ENCODE results near the gene EDC3.

Gene EDC3

DNA sequence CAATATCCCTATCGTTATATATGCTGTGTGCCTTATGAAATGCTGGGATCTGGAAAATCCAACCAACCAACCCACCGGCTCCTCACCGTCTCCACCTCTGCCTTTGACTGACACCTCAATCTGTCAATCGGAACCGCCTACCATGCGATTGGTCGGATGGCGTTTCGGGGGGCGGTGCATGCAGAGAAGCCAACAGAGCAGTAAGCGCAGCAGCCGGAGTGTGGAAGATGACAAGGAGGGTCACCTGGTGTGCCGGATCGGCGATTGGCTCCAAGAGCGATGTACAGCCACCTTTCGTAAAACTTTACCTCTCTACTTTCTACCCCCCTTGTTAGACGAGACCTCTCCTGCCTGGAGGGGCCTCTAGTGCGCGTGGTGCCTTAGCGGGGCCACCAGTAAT, 73.9 kb downstream of the EDC3 start:
- no peak for DNase-seq

GRCh38 chr15:74621546-74621920, 74.3 kb downstream of the EDC3 start:
- no peak for DNase-seq

- peak; percentile 69 for DNase-seq
Observed at GRCh38 chr15:74620636-74621545, 74.9 kb downstream of the EDC3 start.

DNA sequence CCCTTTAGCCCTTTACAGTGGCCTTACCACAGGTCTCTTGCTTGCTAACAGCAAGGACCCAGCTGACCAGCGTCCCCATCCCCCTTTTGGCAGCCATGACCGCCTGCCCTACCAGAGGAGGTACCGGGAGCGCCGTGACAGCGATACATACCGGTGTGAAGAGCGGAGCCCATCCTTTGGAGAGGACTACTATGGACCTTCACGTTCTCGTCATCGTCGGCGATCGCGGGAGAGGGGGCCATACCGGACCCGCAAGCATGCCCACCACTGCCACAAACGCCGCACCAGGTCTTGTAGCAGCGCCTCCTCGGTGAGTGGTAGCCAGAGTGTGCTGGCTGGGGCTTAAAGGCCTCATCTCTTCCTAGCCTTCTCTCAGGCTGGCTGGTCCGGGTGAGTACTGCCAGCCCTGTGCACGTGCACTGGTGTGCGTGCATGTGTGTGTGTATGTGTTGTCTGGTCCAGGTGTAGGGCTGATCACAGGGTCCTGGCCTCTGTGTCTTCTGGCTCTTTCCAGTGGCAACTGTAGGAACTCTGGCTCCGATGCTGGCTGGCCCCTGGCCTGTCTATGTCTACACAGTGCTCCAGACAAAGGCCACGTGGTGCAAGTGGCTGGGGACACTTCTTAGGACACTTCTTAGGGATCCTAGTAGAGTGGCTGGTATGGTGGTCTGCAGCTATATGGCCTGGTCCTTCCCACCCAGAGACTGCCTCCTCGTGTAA, 75.7 kb downstream of the EDC3 start:
- DNase-seq: no peak

GRCh38 chr15:74618841-74619596, 76.8 kb downstream of the EDC3 start:
- no peak for DNase-seq

- no peak for DNase-seq
Observed at GRCh38 chr15:74616996-74617395, 78.8 kb downstream of the EDC3 start.

- DNase-seq: peak; percentile 16
Observed at GRCh38 chr15:74616366-74616939, 79.4 kb downstream of the EDC3 start.

DNA sequence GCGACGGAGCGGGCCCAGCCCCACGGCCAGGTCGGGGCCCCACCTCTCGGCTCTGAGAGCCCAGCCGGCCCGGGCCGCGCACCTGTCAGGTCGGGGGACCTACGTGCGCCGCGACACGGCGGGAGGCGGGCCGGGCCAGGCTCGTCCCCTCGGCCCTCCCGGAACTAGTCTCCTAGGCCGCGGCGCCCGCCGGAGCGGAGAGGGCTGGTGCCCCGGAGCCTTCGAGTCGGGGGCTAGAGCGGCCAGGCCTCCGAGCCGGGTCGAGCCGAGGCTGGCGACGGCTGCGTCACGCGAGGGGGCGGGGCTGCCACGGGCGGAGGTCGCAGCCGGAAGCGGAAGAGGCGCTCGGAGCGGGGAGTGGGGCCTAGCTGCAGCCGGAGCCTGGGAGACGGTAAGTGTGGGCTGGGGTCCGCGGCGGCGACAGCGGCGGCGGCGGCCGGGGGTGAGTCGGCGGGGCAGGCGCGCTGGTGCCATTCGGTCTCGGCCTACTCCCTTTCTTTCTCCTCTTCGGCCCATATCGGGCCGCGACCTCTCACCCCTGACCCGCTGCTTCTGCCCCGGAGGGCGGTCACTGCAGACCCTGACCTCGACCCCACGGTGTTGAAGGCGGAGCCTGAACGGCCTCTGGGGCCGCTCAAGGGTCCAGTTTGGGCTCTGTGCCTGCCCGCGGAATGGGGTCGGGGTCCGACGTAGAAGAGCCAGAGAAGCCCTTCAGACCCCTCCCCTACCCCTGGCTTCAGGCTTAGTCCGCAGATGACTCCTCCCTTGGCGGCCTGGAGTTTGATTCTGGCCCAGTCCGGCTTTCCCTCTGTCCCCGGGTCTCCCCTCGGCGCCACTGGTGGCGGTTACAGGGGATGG, 80.1 kb downstream of the EDC3 start, which contains the start of gene CLK3:
Gene CLK3 (plus strand): TSS at position 329 of the 858 bp plus-strand sequence. CDS start 3,361 bp downstream, outside the sequence.
- peak; percentile 73 for DNase-seq

- DNase-seq: peak; percentile 45
Observed at GRCh38 chr15:74614744-74615507, 80.9 kb downstream of the EDC3 start.

GRCh38 chr15:74613953-74614743, 81.7 kb downstream of the EDC3 start:
- no peak for DNase-seq

GRCh38 chr15:74613089-74613952, 82.5 kb downstream of the EDC3 start:
- DNase-seq: no peak

GRCh38 chr15:74612677-74613076, 83.1 kb downstream of the EDC3 start:
- DNase-seq: no peak

DNA sequence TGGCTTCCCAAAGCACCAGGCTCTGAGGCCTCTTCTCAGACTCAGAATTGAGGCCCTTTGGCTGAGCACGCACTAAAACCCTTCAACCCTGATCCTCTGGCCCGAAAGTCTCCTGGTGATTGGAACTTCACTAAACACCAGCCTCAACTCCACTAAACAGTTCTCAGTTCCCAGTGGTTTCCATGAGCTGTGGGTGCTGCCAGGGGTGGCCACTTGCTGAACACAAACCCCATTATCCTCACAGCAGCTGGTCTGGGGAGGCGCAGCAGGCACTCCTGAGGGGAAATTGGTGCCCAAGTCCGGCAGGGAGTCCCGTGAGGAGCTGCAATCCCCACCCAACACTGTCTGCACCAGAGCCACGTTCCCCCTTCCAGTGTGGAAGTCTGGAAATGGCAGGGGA, 84.0 kb downstream of the EDC3 start:
- no peak for DNase-seq

- no peak for DNase-seq
Observed at GRCh38 chr15:74611341-74611740, 84.5 kb downstream of the EDC3 start.

DNA sequence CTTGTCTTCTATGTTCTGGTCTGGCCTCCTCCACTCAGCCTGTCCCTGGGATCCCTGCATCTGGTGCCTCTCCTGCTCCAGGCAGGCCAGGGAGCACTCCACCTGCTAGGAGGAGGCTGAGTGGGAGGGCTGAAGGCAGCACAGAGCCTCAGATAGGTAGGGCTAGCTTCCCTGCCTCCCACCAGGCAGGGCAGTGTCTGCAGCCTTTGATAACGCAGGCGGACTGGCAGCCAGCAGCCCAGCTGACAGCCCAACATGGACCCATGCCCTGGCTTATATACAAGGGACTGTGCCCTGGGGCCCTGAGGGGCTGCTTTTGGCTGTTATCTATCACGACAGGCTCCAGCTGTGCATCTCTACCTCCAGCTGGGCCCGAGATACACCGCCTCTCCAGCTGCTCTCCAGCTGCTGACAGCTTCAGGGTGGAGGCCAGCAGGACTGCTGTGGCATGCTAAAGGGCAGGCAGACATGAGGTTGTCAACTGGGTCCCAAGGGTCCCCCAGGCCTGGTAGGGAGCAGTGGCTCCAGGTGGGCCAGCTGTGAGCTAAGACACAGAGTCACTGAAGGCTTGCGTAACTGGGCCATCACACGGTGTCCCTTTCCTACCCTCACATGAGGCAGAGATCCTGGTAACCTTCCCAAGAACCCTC, 85.4 kb downstream of the EDC3 start:
- no peak for DNase-seq

DNA sequence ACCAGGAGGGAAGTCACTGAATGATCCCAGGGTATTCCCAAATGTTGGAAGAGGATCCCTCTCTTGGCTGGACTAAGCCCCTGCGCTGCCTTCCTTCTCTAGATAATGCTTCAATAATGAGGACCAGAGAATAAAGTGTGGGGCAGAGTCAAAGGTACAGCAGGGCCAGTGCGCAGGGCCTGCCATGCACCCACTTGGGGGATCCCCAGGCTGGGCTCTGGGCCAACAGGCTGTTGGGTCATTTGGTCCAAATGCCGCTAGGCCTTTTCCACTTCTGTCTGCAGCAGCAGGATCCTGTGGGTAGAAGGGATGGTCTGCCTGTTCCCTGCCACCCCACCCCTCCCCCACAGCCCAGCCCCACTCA, 85.9 kb downstream of the EDC3 start:
- no peak for DNase-seq

DNA sequence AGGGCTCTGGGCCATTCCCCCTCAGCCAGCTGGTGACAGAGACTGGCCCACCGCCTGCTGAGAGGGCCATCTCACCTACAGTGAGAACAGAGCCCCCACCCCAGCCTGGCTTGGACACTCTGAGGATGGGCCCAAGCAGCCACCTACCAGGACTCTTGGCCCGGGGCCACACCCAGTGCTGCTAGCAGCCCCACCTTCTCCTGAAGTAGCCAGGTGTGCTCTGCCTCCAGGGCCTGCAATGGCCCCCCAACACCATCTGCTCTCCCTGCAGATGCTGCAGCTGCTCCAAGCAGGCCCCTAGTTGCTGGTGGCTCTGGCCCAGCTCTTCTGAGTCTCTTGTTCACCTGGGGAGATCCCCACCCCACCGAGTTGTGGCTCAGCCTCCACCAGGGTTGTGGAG, 87.0 kb downstream of the EDC3 start:
- no peak for DNase-seq

DNA sequence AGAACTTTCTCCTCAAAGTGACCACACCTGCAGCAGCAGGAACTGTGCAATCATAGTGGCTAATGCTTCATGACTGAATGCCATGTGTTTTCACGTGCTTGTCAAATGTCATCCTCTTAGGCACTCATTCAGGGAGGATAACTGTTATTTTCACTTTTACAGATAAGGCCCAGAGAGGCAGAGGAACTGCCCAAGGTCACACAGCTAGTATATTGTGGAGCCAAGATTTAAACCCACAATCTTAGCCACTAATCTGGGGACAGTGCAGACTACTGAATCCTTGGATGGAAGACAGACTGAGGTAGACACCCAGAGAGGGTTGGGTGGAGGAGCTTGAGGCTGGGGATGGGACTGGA, 90.1 kb downstream of the EDC3 start:
- DNase-seq: no peak
